ENCODE data around the gene DGKI. TPM values are rescaled to one million over a fixed set of nuclear protein-coding genes. Genes with fewer than 3 reads are reported as not detected.

The DGKI gene
- total RNA-seq, 1 experiment from 2014 or later: 0.39 TPM

- no TSS peak for BruUV-seq (replicated peaks)
Observed at GRCh38 chr7:137731436-137731835, 115.3 kb downstream of the DGKI start.

GRCh38 chr7:137728426-137728825 lies 118.3 kb downstream of the DGKI start:
- no TSS peak for BruUV-seq (replicated peaks)
- no peak overlapping the region for H3K27ac ChIP-seq (ENCODE audit: low read depth, low read length, poor library complexity, severe bottlenecking)
- ChIA-PET POLR2A (ENCODE audit: low non-redundant PET) (no interaction called here), CTCF (no interaction called here)
- no peak overlapping the region for H3K4me3 ChIP-seq (ENCODE audit: low read depth, low read length, poor library complexity, severe bottlenecking)
- H3K27me3 ChIP-seq (replicated peaks; ENCODE audit: insufficient read depth, low read depth, low read length, poor library complexity): peaks cover 28% of the 10 kb centered on the region
- H3K9me3 ChIP-seq (ENCODE audit: low read depth, low read length, poor library complexity, severe bottlenecking): no peaks in the 10 kb centered on the region
- intact Hi-C loops (cut with micrococcal nuclease; ENCODE audit: unreplicated experiment): no loop called here
- TF ChIP-seq CTCF (conservative IDR thresholded peaks at IDR 0.05; ENCODE audit: low read depth, low read length) (no peak), EZH2 (IDR thresholded peaks at IDR 0.05; ENCODE audit: borderline replicate concordance, low read depth, low read length, poor library complexity, severe bottlenecking) (no peak)
- no peaks in the 10 kb centered on the region for H3K36me3 ChIP-seq (ENCODE audit: insufficient read depth, low read length, poor library complexity, severe bottlenecking)
- no peak for DNase-seq (ENCODE audit: low spot score)
- no peaks in the 10 kb centered on the region for H3K4me1 ChIP-seq (ENCODE audit: insufficient read depth, low read length, poor library complexity, severe bottlenecking)

More at GRCh38 chr7:137731436-137731835, 115.3 kb downstream of the DGKI start:
- no peak for TF ChIP-seq CTCF (conservative IDR thresholded peaks at IDR 0.05; ENCODE audit: low read depth, low read length)
- no peak for TF ChIP-seq EZH2 (IDR thresholded peaks at IDR 0.05; ENCODE audit: borderline replicate concordance, low read depth, low read length, poor library complexity, severe bottlenecking)
- intact Hi-C loops (cut with micrococcal nuclease; ENCODE audit: unreplicated experiment): no loop called here
- Histone ChIP-seq H3K36me3 (ENCODE audit: insufficient read depth, low read length, poor library complexity, severe bottlenecking) (no peaks in the 10 kb centered on the region), H3K4me1 (ENCODE audit: insufficient read depth, low read length, poor library complexity, severe bottlenecking) (no peaks in the 10 kb centered on the region), H3K9me3 (ENCODE audit: low read depth, low read length, poor library complexity, severe bottlenecking) (no peaks in the 10 kb centered on the region), H3K27me3 (replicated peaks; ENCODE audit: insufficient read depth, low read depth, low read length, poor library complexity) (peaks cover 17% of the 10 kb centered on the region), H3K4me3 (ENCODE audit: low read depth, low read length, poor library complexity, severe bottlenecking) (no peak overlapping the region), H3K27ac (ENCODE audit: low read depth, low read length, poor library complexity, severe bottlenecking) (no peak overlapping the region)
- no peak for DNase-seq (ENCODE audit: low spot score)
- POLR2A ChIA-PET (ENCODE audit: low non-redundant PET): no interaction called here
- CTCF ChIA-PET: interaction anchor here (0.5 kb wide), 1 partner anchor 79 kb away, joined by 3 read pairs; no protein-coding TSS in a partner anchor

- Histone ChIP-seq H3K27ac (ENCODE audit: low read depth, low read length, poor library complexity, severe bottlenecking) (no peak overlapping the region), H3K4me3 (ENCODE audit: low read depth, low read length, poor library complexity, severe bottlenecking) (no peak overlapping the region), H3K9me3 (ENCODE audit: low read depth, low read length, poor library complexity, severe bottlenecking) (no peaks in the 10 kb centered on the region), H3K27me3 (replicated peaks; ENCODE audit: insufficient read depth, low read depth, low read length, poor library complexity) (peaks cover 28% of the 10 kb centered on the region), H3K4me1 (ENCODE audit: insufficient read depth, low read length, poor library complexity, severe bottlenecking) (no peaks in the 10 kb centered on the region), H3K36me3 (ENCODE audit: insufficient read depth, low read length, poor library complexity, severe bottlenecking) (no peaks in the 10 kb centered on the region)
- ChIA-PET POLR2A (ENCODE audit: low non-redundant PET) (no interaction called here), CTCF (no interaction called here)
- no peak for DNase-seq (ENCODE audit: low spot score)
- intact Hi-C loops (cut with micrococcal nuclease; ENCODE audit: unreplicated experiment): no loop called here
- TF ChIP-seq CTCF (conservative IDR thresholded peaks at IDR 0.05; ENCODE audit: low read depth, low read length): no peak
- TF ChIP-seq EZH2 (IDR thresholded peaks at IDR 0.05; ENCODE audit: borderline replicate concordance, low read depth, low read length, poor library complexity, severe bottlenecking): no peak
- BruUV-seq (replicated peaks): no TSS peak
Observed at GRCh38 chr7:137727413-137727812, 119.4 kb downstream of the DGKI start.
